ENCODE data around the gene FBXW11. TPM values are rescaled to one million over a fixed set of nuclear protein-coding genes. Genes with fewer than 3 reads are reported as not detected.

FBXW11 gene
- total and polyA plus RNA-seq, 2 of the 8 experiments (the other 6 are each of a cell fraction or from before 2014, with no cell fraction given) = 45.0 to 75.6 TPM

DNA sequence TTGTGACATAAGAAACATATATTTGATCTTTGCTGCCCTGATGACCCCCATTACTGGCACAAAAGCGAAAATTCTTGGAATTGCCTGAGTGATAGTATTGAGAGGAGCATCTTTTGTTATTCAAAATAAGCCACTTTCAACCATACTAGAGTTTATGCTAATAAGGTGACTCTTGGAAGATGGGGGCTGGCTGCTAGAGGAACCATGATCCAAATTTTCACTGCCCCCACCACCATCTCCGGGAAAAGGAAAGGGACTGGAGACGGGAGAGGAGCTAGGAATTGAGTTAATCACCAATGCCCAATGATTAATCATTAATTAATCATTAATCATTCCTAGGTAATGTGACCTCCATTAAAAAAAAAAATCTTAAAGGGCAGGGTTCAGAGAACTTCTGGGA lies 25.6 kb downstream of the FBXW11 start (continued):
- TF ChIP-seq, protein P1, sequence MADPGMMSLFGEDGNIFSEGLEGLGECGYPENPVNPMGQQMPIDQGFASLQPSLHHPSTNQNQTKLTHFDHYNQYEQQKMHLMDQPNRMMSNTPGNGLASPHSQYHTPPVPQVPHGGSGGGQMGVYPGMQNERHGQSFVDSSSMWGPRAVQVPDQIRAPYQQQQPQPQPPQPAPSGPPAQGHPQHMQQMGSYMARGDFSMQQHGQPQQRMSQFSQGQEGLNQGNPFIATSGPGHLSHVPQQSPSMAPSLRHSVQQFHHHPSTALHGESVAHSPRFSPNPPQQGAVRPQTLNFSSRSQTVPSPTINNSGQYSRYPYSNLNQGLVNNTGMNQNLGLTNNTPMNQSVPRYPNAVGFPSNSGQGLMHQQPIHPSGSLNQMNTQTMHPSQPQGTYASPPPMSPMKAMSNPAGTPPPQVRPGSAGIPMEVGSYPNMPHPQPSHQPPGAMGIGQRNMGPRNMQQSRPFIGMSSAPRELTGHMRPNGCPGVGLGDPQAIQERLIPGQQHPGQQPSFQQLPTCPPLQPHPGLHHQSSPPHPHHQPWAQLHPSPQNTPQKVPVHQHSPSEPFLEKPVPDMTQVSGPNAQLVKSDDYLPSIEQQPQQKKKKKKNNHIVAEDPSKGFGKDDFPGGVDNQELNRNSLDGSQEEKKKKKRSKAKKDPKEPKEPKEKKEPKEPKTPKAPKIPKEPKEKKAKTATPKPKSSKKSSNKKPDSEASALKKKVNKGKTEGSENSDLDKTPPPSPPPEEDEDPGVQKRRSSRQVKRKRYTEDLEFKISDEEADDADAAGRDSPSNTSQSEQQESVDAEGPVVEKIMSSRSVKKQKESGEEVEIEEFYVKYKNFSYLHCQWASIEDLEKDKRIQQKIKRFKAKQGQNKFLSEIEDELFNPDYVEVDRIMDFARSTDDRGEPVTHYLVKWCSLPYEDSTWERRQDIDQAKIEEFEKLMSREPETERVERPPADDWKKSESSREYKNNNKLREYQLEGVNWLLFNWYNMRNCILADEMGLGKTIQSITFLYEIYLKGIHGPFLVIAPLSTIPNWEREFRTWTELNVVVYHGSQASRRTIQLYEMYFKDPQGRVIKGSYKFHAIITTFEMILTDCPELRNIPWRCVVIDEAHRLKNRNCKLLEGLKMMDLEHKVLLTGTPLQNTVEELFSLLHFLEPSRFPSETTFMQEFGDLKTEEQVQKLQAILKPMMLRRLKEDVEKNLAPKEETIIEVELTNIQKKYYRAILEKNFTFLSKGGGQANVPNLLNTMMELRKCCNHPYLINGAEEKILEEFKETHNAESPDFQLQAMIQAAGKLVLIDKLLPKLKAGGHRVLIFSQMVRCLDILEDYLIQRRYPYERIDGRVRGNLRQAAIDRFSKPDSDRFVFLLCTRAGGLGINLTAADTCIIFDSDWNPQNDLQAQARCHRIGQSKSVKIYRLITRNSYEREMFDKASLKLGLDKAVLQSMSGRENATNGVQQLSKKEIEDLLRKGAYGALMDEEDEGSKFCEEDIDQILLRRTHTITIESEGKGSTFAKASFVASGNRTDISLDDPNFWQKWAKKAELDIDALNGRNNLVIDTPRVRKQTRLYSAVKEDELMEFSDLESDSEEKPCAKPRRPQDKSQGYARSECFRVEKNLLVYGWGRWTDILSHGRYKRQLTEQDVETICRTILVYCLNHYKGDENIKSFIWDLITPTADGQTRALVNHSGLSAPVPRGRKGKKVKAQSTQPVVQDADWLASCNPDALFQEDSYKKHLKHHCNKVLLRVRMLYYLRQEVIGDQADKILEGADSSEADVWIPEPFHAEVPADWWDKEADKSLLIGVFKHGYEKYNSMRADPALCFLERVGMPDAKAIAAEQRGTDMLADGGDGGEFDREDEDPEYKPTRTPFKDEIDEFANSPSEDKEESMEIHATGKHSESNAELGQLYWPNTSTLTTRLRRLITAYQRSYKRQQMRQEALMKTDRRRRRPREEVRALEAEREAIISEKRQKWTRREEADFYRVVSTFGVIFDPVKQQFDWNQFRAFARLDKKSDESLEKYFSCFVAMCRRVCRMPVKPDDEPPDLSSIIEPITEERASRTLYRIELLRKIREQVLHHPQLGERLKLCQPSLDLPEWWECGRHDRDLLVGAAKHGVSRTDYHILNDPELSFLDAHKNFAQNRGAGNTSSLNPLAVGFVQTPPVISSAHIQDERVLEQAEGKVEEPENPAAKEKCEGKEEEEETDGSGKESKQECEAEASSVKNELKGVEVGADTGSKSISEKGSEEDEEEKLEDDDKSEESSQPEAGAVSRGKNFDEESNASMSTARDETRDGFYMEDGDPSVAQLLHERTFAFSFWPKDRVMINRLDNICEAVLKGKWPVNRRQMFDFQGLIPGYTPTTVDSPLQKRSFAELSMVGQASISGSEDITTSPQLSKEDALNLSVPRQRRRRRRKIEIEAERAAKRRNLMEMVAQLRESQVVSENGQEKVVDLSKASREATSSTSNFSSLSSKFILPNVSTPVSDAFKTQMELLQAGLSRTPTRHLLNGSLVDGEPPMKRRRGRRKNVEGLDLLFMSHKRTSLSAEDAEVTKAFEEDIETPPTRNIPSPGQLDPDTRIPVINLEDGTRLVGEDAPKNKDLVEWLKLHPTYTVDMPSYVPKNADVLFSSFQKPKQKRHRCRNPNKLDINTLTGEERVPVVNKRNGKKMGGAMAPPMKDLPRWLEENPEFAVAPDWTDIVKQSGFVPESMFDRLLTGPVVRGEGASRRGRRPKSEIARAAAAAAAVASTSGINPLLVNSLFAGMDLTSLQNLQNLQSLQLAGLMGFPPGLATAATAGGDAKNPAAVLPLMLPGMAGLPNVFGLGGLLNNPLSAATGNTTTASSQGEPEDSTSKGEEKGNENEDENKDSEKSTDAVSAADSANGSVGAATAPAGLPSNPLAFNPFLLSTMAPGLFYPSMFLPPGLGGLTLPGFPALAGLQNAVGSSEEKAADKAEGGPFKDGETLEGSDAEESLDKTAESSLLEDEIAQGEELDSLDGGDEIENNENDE (IDR thresholded peaks at IDR 0.05; ENCODE audit: insufficient replicate concordance, low read length) = peak; percentile 49
- TF ChIP-seq FOSL1 (IDR thresholded peaks at IDR 0.05; ENCODE audit: insufficient read depth, low read depth, low read length) (no peak), EGR1 (IDR thresholded peaks at IDR 0.05; ENCODE audit: borderline replicate concordance, low read depth, low read length) (no peak), CTBP2 (IDR thresholded peaks at IDR 0.05; ENCODE audit: borderline replicate concordance, insufficient read depth, insufficient read length, low read length) (no peak)
- TF ChIP-seq, protein P2, sequence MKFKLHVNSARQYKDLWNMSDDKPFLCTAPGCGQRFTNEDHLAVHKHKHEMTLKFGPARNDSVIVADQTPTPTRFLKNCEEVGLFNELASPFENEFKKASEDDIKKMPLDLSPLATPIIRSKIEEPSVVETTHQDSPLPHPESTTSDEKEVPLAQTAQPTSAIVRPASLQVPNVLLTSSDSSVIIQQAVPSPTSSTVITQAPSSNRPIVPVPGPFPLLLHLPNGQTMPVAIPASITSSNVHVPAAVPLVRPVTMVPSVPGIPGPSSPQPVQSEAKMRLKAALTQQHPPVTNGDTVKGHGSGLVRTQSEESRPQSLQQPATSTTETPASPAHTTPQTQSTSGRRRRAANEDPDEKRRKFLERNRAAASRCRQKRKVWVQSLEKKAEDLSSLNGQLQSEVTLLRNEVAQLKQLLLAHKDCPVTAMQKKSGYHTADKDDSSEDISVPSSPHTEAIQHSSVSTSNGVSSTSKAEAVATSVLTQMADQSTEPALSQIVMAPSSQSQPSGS (IDR thresholded peaks at IDR 0.05; ENCODE audit: low read length) = 0 out of 2 replicates have a peak, but pooled peaks have one; percentile 49
- TF ChIP-seq, protein P3, sequence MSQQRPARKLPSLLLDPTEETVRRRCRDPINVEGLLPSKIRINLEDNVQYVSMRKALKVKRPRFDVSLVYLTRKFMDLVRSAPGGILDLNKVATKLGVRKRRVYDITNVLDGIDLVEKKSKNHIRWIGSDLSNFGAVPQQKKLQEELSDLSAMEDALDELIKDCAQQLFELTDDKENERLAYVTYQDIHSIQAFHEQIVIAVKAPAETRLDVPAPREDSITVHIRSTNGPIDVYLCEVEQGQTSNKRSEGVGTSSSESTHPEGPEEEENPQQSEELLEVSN (IDR thresholded peaks at IDR 0.05) = no peak
- TF ChIP-seq, protein P4, sequence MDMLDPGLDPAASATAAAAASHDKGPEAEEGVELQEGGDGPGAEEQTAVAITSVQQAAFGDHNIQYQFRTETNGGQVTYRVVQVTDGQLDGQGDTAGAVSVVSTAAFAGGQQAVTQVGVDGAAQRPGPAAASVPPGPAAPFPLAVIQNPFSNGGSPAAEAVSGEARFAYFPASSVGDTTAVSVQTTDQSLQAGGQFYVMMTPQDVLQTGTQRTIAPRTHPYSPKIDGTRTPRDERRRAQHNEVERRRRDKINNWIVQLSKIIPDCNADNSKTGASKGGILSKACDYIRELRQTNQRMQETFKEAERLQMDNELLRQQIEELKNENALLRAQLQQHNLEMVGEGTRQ (IDR thresholded peaks at IDR 0.05; ENCODE audit: low read length) = no peak

All from H1 (cell line).